ENCODE measurements around the gene AP1M1.

AP1M1 gene

GRCh38 chr19:16207490-16208025 is 9.8 kb downstream of the AP1M1 start:
- H3K4me3 ChIP-seq (ENCODE audit: low read depth, low read length) = no peak overlapping the region
- TF ChIP-seq, protein P1, sequence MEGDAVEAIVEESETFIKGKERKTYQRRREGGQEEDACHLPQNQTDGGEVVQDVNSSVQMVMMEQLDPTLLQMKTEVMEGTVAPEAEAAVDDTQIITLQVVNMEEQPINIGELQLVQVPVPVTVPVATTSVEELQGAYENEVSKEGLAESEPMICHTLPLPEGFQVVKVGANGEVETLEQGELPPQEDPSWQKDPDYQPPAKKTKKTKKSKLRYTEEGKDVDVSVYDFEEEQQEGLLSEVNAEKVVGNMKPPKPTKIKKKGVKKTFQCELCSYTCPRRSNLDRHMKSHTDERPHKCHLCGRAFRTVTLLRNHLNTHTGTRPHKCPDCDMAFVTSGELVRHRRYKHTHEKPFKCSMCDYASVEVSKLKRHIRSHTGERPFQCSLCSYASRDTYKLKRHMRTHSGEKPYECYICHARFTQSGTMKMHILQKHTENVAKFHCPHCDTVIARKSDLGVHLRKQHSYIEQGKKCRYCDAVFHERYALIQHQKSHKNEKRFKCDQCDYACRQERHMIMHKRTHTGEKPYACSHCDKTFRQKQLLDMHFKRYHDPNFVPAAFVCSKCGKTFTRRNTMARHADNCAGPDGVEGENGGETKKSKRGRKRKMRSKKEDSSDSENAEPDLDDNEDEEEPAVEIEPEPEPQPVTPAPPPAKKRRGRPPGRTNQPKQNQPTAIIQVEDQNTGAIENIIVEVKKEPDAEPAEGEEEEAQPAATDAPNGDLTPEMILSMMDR (IDR thresholded peaks at IDR 0.05; ENCODE audit: borderline replicate concordance, insufficient read depth, low read depth, low read length) = no peak

GRCh38 chr19:16208064-16208759 is 10.5 kb downstream of the AP1M1 start:
- no peak overlapping the region for H3K4me3 ChIP-seq (ENCODE audit: low read depth, low read length)
- TF ChIP-seq, protein P1 (IDR thresholded peaks at IDR 0.05; ENCODE audit: borderline replicate concordance, insufficient read depth, low read depth, low read length) = no peak

- TF ChIP-seq, protein P1 (IDR thresholded peaks at IDR 0.05; ENCODE audit: borderline replicate concordance, insufficient read depth, low read depth, low read length) = no peak
- H3K4me3 ChIP-seq (ENCODE audit: low read depth, low read length) = no peak overlapping the region
These were observed 11.3 kb downstream of the AP1M1 start for GRCh38 chr19:16208847-16209665.

DNA sequence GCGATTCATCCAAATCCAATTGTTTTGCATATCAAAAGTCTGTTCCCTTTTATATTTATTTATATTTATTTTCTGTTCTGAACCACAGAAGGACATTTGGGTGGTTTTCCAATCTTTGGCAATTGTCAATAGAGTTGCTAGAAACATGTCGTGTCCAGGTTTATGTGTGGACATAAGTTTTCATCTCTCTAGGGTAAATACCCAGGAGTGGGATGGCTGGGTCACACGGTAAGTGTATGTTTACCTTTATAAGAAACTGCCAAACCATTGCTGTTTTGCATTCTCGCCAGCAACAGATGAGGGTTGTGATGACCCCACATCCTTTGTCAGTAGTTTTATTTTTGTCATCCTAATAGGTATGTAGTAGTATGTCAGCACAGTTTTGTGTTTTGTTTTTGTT is 12.5 kb downstream of the AP1M1 start:
- TF ChIP-seq, protein P1 (IDR thresholded peaks at IDR 0.05; ENCODE audit: borderline replicate concordance, insufficient read depth, low read depth, low read length) = no peak
- no peak overlapping the region for H3K4me3 ChIP-seq (ENCODE audit: low read depth, low read length)

GRCh38 chr19:16213076-16213475 is 15.4 kb downstream of the AP1M1 start:
- TF ChIP-seq, protein P1 (IDR thresholded peaks at IDR 0.05; ENCODE audit: borderline replicate concordance, insufficient read depth, low read depth, low read length) = no peak
- H3K4me3 ChIP-seq (ENCODE audit: low read depth, low read length) = no peak overlapping the region

DNA sequence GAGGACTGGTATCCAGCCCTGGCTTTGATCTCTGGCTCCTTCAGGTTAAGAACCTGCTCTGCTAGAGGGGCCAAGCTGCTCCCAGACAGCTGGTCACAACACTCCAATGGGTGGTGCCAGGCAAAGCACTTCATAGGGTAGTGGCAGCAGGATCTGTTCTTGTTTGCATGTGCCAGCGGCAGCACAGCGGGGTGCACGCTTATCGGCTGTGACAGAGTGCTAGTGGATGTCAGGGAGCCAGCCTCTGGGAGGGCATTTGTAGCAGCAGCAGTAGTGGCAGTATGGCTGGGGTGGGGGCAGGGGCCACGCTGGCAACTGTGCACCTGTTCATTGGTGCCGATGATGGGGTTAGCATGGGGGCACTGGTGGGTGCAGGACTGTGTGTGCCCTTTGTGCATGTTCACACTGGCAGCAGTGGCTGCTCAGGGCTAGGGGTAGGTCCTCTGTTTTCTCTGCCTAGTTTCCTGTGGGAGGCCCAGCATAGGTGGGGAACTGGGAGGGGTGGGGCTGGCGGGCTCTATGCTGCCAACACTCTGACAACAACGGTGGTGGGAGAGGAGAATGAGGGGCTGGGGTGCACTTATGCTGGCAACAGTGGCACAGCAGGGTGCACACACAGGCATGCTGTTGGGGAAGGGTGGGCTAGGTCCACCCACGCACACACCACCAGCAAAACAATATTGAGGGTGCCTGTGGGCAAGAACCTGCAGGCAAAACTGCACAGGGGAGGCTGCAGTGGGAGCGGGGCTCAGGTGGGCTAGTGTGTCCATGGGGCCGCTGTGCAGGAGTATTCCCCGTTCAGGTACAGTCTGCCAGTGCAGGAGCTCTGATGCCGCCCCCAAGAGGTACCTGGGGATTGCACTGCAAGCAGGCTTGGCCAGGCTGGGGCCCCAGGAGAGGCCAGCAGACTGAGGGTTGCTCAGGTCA is 19.3 kb downstream of the AP1M1 start:
- H3K4me3 ChIP-seq (ENCODE audit: low read depth, low read length) = no peak overlapping the region
- TF ChIP-seq, protein P1 (IDR thresholded peaks at IDR 0.05; ENCODE audit: borderline replicate concordance, insufficient read depth, low read depth, low read length) = no peak

Data from GM12875 (cell line).